HG02885 (cell line): ENCODE data around the gene DMC1.
"Not testable (repeated sequence)": the region's sequence is repeated elsewhere in the genome, so short reads cannot be mapped to it uniquely, and the experiment has no call there.

Experiments
- ATAC-seq: cut with Tn5 transposase; IDR thresholded peaks from one replicate; pipeline ENCODE4 v1.9.1; 2021; ENCODE audit warnings: mild to moderate bottlenecking; ENCODE audit not compliant: unreplicated experiment, poor library complexity

Gene DMC1

GRCh38 chr22:38474003-38474607, 95.9 kb downstream of the DMC1 start:
- ATAC-seq = no peak

- ATAC-seq = no peak
These were observed 98.7 kb downstream of the DMC1 start for GRCh38 chr22:38471237-38471636.

GRCh38 chr22:38470179-38470578, 99.8 kb downstream of the DMC1 start:
- not testable (repeated sequence) for ATAC-seq

- no peak for ATAC-seq
These were observed 100.6 kb downstream of the DMC1 start for GRCh38 chr22:38469306-38469781.
